ENCODE data around the gene ITGBL1. TPM values are rescaled to one million over a fixed set of nuclear protein-coding genes. Genes with fewer than 3 reads are reported as not detected.

The ITGBL1 gene
- total RNA-seq, 1 donor, result 398 TPM

DNA sequence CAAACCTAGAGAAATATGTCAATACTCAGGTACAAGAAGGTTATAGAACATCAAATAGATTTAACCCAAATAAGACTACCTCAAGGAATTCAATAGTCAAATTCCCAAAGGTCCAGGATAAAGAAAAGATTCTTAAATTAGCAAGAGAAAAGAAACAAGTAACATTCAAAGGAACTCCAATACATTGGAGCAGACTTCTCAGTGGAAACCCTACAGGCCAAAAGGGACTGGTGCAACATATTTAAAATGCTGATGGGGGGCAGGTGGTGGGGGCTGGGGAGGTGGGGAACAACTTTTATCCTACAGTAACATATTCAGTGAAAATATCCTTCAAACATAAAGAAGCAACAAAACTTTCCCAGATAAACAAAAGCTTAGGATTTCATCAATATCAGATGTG is 23.1 kb downstream of the ITGBL1 start:
- Histone ChIP-seq H3K27me3 (ENCODE audit: insufficient read depth, low read length) (no peaks in the 10 kb centered on the region), H3K9me3 (ENCODE audit: low read depth, low read length) (no peaks in the 10 kb centered on the region), H3K79me2 (ENCODE audit: insufficient read depth, low read length) (peaks cover 75% of the 10 kb centered on the region), H2AFZ (ENCODE audit: low read length) (no peak overlapping the region), H4K20me1 (ENCODE audit: insufficient read depth, low read length) (peaks cover 5% of the 10 kb centered on the region), H3K27ac (ENCODE audit: low read depth, low read length) (no peak overlapping the region), H3K4me1 (ENCODE audit: insufficient read depth, low read length) (peaks cover 19% of the 10 kb centered on the region), H3K36me3 (ENCODE audit: insufficient read depth, low read length) (no peaks in the 10 kb centered on the region), H3K4me3 (ENCODE audit: insufficient read depth, low read length) (no peak overlapping the region), H3K4me2 (ENCODE audit: insufficient read depth, low read length) (no peak overlapping the region)
- TF ChIP-seq, protein P1, sequence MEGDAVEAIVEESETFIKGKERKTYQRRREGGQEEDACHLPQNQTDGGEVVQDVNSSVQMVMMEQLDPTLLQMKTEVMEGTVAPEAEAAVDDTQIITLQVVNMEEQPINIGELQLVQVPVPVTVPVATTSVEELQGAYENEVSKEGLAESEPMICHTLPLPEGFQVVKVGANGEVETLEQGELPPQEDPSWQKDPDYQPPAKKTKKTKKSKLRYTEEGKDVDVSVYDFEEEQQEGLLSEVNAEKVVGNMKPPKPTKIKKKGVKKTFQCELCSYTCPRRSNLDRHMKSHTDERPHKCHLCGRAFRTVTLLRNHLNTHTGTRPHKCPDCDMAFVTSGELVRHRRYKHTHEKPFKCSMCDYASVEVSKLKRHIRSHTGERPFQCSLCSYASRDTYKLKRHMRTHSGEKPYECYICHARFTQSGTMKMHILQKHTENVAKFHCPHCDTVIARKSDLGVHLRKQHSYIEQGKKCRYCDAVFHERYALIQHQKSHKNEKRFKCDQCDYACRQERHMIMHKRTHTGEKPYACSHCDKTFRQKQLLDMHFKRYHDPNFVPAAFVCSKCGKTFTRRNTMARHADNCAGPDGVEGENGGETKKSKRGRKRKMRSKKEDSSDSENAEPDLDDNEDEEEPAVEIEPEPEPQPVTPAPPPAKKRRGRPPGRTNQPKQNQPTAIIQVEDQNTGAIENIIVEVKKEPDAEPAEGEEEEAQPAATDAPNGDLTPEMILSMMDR (IDR thresholded peaks at IDR 0.05; ENCODE audit: extremely low read depth, low read depth, low read length), result no peak
- DNase-seq (ENCODE audit: insufficient read length, low spot score, missing footprints), result no peak

DNA sequence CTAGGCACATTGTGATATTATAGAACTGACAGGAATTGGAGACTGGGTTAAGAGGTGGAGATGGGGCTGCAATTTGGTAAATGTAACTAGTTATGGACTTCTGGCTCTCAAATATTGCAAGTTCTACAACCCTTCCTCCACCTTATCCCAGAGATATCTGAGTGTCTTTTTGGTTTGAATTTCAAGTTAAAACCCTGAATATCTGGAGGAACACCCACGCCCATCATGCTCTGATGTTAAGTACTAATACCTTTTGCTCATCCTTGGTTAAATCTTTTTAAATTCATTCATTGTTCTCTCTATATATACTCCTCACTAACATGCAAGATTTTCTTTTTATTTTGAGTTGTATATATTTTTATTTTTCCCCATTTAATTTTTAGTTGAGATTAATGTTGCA is 28.9 kb downstream of the ITGBL1 start:
- Histone ChIP-seq H2AFZ (ENCODE audit: low read length) (no peak overlapping the region), H3K79me2 (ENCODE audit: insufficient read depth, low read length) (peaks cover 74% of the 10 kb centered on the region), H3K9me3 (ENCODE audit: low read depth, low read length) (no peaks in the 10 kb centered on the region), H3K4me1 (ENCODE audit: insufficient read depth, low read length) (no peaks in the 10 kb centered on the region), H3K36me3 (ENCODE audit: insufficient read depth, low read length) (no peaks in the 10 kb centered on the region), H3K27me3 (ENCODE audit: insufficient read depth, low read length) (no peaks in the 10 kb centered on the region), H4K20me1 (ENCODE audit: insufficient read depth, low read length) (peaks cover 14% of the 10 kb centered on the region), H3K4me3 (ENCODE audit: insufficient read depth, low read length) (no peak overlapping the region), H3K27ac (ENCODE audit: low read depth, low read length) (no peak overlapping the region), H3K4me2 (ENCODE audit: insufficient read depth, low read length) (no peak overlapping the region)
- no peak for DNase-seq (ENCODE audit: insufficient read length, low spot score, missing footprints)
- TF ChIP-seq, protein P1 (IDR thresholded peaks at IDR 0.05; ENCODE audit: extremely low read depth, low read depth, low read length), result no peak

DNA sequence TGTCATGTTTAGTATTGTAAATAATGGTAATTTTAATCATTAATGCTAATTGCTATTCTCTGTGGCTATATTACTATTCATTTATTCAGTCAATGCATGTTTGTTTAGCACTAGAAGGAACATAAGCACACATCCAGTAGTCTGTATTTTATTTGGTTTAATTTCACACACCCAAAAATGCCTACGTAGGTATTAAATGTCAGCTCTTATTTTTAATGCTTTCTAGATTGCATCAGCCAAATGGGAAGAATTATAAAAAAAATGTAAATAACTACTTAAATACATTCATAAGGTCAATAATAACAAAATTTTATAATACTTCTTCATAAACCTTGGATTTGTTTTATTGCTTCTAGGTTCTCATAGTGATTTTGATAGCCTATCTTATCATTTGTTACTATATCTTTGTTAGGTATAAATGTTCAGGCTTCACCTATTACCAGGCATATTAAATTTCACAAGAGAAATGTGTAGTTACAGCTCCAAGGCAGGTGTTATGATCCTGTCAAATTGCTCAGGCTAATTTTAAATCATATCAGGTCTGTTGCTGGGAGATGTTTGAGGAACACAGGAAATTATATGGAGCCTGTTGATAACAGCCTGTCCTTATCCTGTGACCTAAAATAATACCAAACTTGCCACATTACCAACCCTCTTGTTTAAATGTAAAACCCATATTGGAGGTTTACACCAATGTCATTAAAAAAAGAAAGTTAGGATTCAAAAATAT is 34.4 kb downstream of the ITGBL1 start:
- H3K4me2 ChIP-seq (ENCODE audit: insufficient read depth, low read length), result no peak overlapping the region
- H2AFZ ChIP-seq (ENCODE audit: low read length), result no peak overlapping the region
- no peaks in the 10 kb centered on the region for H3K36me3 ChIP-seq (ENCODE audit: insufficient read depth, low read length)
- peaks cover 14% of the 10 kb centered on the region for H4K20me1 ChIP-seq (ENCODE audit: insufficient read depth, low read length)
- TF ChIP-seq, protein P1 (IDR thresholded peaks at IDR 0.05; ENCODE audit: extremely low read depth, low read depth, low read length), result no peak
- no peak for DNase-seq (ENCODE audit: insufficient read length, low spot score, missing footprints)
- no peaks in the 10 kb centered on the region for H3K27me3 ChIP-seq (ENCODE audit: insufficient read depth, low read length)
- peaks cover 83% of the 10 kb centered on the region for H3K79me2 ChIP-seq (ENCODE audit: insufficient read depth, low read length)
- no peak overlapping the region for H3K4me3 ChIP-seq (ENCODE audit: insufficient read depth, low read length)
- no peaks in the 10 kb centered on the region for H3K9me3 ChIP-seq (ENCODE audit: low read depth, low read length)
- no peak overlapping the region for H3K27ac ChIP-seq (ENCODE audit: low read depth, low read length)
- H3K4me1 ChIP-seq (ENCODE audit: insufficient read depth, low read length), result peaks cover 8% of the 10 kb centered on the region

DNA sequence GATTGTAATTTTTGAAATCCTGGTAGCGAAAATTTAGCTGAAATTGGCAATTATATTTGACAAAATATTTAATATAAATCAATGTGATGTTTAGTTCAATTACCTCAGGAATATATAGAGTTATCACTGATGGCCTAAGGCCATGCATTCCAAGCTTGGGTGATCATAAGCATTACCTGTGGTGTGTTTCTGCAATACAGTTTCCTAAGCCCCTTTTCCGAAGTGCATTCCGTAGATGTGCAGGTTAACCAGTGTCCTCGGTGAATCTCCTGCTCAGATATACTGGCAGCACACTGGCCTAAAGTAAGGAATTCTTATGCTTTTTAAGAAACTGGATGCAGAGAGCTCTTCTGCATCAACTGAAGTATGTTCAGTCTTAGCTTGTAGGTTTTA is 35.0 kb downstream of the ITGBL1 start:
- DNase-seq (ENCODE audit: insufficient read length, low spot score, missing footprints), result no peak
- Histone ChIP-seq H3K4me3 (ENCODE audit: insufficient read depth, low read length) (no peak overlapping the region), H3K4me1 (ENCODE audit: insufficient read depth, low read length) (peaks cover 14% of the 10 kb centered on the region), H3K27me3 (ENCODE audit: insufficient read depth, low read length) (no peaks in the 10 kb centered on the region), H3K9me3 (ENCODE audit: low read depth, low read length) (no peaks in the 10 kb centered on the region), H3K79me2 (ENCODE audit: insufficient read depth, low read length) (peaks cover 84% of the 10 kb centered on the region), H4K20me1 (ENCODE audit: insufficient read depth, low read length) (peaks cover 16% of the 10 kb centered on the region), H3K27ac (ENCODE audit: low read depth, low read length) (no peak overlapping the region), H3K36me3 (ENCODE audit: insufficient read depth, low read length) (no peaks in the 10 kb centered on the region), H2AFZ (ENCODE audit: low read length) (no peak overlapping the region), H3K4me2 (ENCODE audit: insufficient read depth, low read length) (no peak overlapping the region)
- TF ChIP-seq, protein P1 (IDR thresholded peaks at IDR 0.05; ENCODE audit: extremely low read depth, low read depth, low read length), result no peak

Data from osteoblast (primary cell).